Measurements from ENCODE around the gene GARIN5B.

Gene GARIN5B

GRCh38 chr19:55384131-55384919 lies 21.3 kb upstream of the GARIN5B start, which contains the start of gene TMEM238:
Gene TMEM238 (minus strand): TSS chr19:55384292. CDS start chr19:55384259, 33 bp downstream.
- no peak for DNase-seq (ENCODE audit: extremely low spot score)
- POLR2A ChIA-PET: interaction anchor here (0.5 to 2.7 kb wide), 6 partner anchors 9 to 338 kb away, joined by 3 to 13 read pairs (median 4); partner anchors contain the start of gene KMT5C

GRCh38 chr19:55383279-55384130 lies 20.4 kb upstream of the GARIN5B start:
- POLR2A ChIA-PET: interaction anchor here (1.0 to 2.7 kb wide), 2 partner anchors 35 to 44 kb away, joined by 5 to 13 read pairs; partner anchors contain the start of gene KMT5C
- CTCF ChIA-PET: no interaction called here
- no peak for TF ChIP-seq SUZ12 (IDR thresholded peaks at IDR 0.05)
- no peak for TF ChIP-seq FOXA1 (IDR thresholded peaks at IDR 0.05)
- TF ChIP-seq ARNT (IDR thresholded peaks at IDR 0.05): no peak
- TF ChIP-seq HDGF (IDR thresholded peaks at IDR 0.05; ENCODE audit: borderline replicate concordance): no peak
- no peak for TF ChIP-seq FOXM1 (IDR thresholded peaks at IDR 0.05; ENCODE audit: borderline replicate concordance)
- TF ChIP-seq ZNF384 (IDR thresholded peaks at IDR 0.05): no peak
- DNase-seq (ENCODE audit: extremely low spot score): no peak

More at GRCh38 chr19:55384131-55384919, 21.3 kb upstream of the GARIN5B start, which contains the start of gene TMEM238:
- CTCF ChIA-PET: no interaction called here
- TF ChIP-seq HDGF (IDR thresholded peaks at IDR 0.05; ENCODE audit: borderline replicate concordance): no peak
- no peak for TF ChIP-seq PKNOX1 (IDR thresholded peaks at IDR 0.05)
- no peak for TF ChIP-seq FOXA1 (IDR thresholded peaks at IDR 0.05)
- no peak for TF ChIP-seq ZNF384 (IDR thresholded peaks at IDR 0.05)
- TF ChIP-seq BHLHE40 (IDR thresholded peaks at IDR 0.05; ENCODE audit: borderline replicate concordance): no peak
- TF ChIP-seq FOXK2 (IDR thresholded peaks at IDR 0.05): no peak
- TF ChIP-seq TARDBP (IDR thresholded peaks at IDR 0.05): no peak
- no peak for TF ChIP-seq ARNT (IDR thresholded peaks at IDR 0.05)
- TF ChIP-seq LEF1 (IDR thresholded peaks at IDR 0.05; ENCODE audit: borderline replicate concordance): no peak
- no peak for TF ChIP-seq NFRKB (IDR thresholded peaks at IDR 0.05)
- no peak for TF ChIP-seq ELF4 (IDR thresholded peaks at IDR 0.05)
- no peak for TF ChIP-seq SUZ12 (IDR thresholded peaks at IDR 0.05)

GRCh38 chr19:55382522-55383054 lies 19.5 kb upstream of the GARIN5B start:
- no peak for DNase-seq (ENCODE audit: extremely low spot score)
- ChIA-PET CTCF (no interaction called here), POLR2A (interaction anchor here (0.7 to 2.7 kb wide), 2 partner anchors 25 to 43 kb away, joined by 3 to 13 read pairs; partner anchors contain the start of gene KMT5C)
- TF ChIP-seq FOXM1 (IDR thresholded peaks at IDR 0.05; ENCODE audit: borderline replicate concordance) (no peak), TARDBP (IDR thresholded peaks at IDR 0.05) (no peak), HDGF (IDR thresholded peaks at IDR 0.05; ENCODE audit: borderline replicate concordance) (no peak), ARNT (IDR thresholded peaks at IDR 0.05) (no peak), ELF4 (IDR thresholded peaks at IDR 0.05) (no peak), FOXK2 (IDR thresholded peaks at IDR 0.05) (no peak), LEF1 (IDR thresholded peaks at IDR 0.05; ENCODE audit: borderline replicate concordance) (no peak), NFRKB (IDR thresholded peaks at IDR 0.05) (no peak), BHLHE40 (IDR thresholded peaks at IDR 0.05; ENCODE audit: borderline replicate concordance) (no peak), SP1 (IDR thresholded peaks at IDR 0.05) (no peak)

GRCh38 chr19:55382013-55382412 lies 19.0 kb upstream of the GARIN5B start:
- POLR2A ChIA-PET: interaction anchor here (0.7 kb wide), 1 partner anchor 26 kb away, joined by 3 read pairs; no protein-coding TSS in a partner anchor
- TF ChIP-seq ZNF384 (IDR thresholded peaks at IDR 0.05) (no peak), NFRKB (IDR thresholded peaks at IDR 0.05) (no peak), SP1 (IDR thresholded peaks at IDR 0.05) (no peak), HDGF (IDR thresholded peaks at IDR 0.05; ENCODE audit: borderline replicate concordance) (no peak), PKNOX1 (IDR thresholded peaks at IDR 0.05) (no peak), BHLHE40 (IDR thresholded peaks at IDR 0.05; ENCODE audit: borderline replicate concordance) (no peak), FOXA1 (IDR thresholded peaks at IDR 0.05) (no peak), SUZ12 (IDR thresholded peaks at IDR 0.05) (no peak), FOXM1 (IDR thresholded peaks at IDR 0.05; ENCODE audit: borderline replicate concordance) (no peak), CTBP1 (IDR thresholded peaks at IDR 0.05; ENCODE audit: borderline replicate concordance) (no peak), ARNT (IDR thresholded peaks at IDR 0.05) (no peak), L3MBTL2 (conservative IDR thresholded peaks at IDR 0.05) (no peak), ELF4 (IDR thresholded peaks at IDR 0.05) (no peak), TARDBP (IDR thresholded peaks at IDR 0.05) (no peak), LEF1 (IDR thresholded peaks at IDR 0.05; ENCODE audit: borderline replicate concordance) (no peak), FOXK2 (IDR thresholded peaks at IDR 0.05) (no peak)
- DNase-seq (ENCODE audit: extremely low spot score): no peak
- CTCF ChIA-PET: no interaction called here

GRCh38 chr19:55379174-55379573 lies 16.1 kb upstream of the GARIN5B start:
- TF ChIP-seq TARDBP (IDR thresholded peaks at IDR 0.05) (no peak), FOXM1 (IDR thresholded peaks at IDR 0.05; ENCODE audit: borderline replicate concordance) (no peak), ARNT (IDR thresholded peaks at IDR 0.05) (no peak), LEF1 (IDR thresholded peaks at IDR 0.05; ENCODE audit: borderline replicate concordance) (no peak), L3MBTL2 (conservative IDR thresholded peaks at IDR 0.05) (no peak), CTBP1 (IDR thresholded peaks at IDR 0.05; ENCODE audit: borderline replicate concordance) (no peak), NFRKB (IDR thresholded peaks at IDR 0.05) (no peak), PKNOX1 (IDR thresholded peaks at IDR 0.05) (no peak), FOXA1 (IDR thresholded peaks at IDR 0.05) (no peak), HDGF (IDR thresholded peaks at IDR 0.05; ENCODE audit: borderline replicate concordance) (no peak), ZNF384 (IDR thresholded peaks at IDR 0.05) (no peak), SUZ12 (IDR thresholded peaks at IDR 0.05) (no peak)
- no peak for DNase-seq (ENCODE audit: extremely low spot score)
- ChIA-PET CTCF (no interaction called here), POLR2A (interaction anchor here (4.0 kb wide), 1 partner anchor 40 kb away, joined by 12 read pairs; the partner anchor contains the start of gene KMT5C)

All from HEK293T (cell line).